SK-N-SH (cell line): ENCODE results near the gene CIDEB. TPM values are rescaled to one million over a fixed set of nuclear protein-coding genes. Genes with fewer than 3 reads are reported as not detected.

Experiments used
- CTCF ChIA-PET: fragments of 300-600, 350-600 bp; formaldehyde crosslinking; extraction: SDS; loops from one replicate; lab custom pipeline; 2021; lab: Yijun Ruan, JAX
- POLR2A ChIA-PET: fragments of 350-600 bp; sonication (Branson Sonifier 250); formaldehyde crosslinking; extraction: SDS; loops from one replicate; lab custom pipeline; 2020; ENCODE audit warnings: antibody characterized with exemption, inconsistent platforms; lab: Yijun Ruan, JAX
- DNase-seq: peaks from one replicate; pipeline ENCODE4 v3.0.0; 2012
- H2AFZ ChIP-seq: fragments of 200-600 bp; sonication (generic); 2 replicates; pipeline ENCODE4 v1.8.1; 2016; ENCODE audit warnings: antibody characterized with exemption, mild to moderate bottlenecking, low read depth
- H3F3A ChIP-seq: fragments of 200-600 bp; sonication (generic); replicated peaks from 2 replicates; pipeline ENCODE3; 2016; ENCODE audit warnings: antibody characterized with exemption, mild to moderate bottlenecking; ENCODE audit not compliant: insufficient read depth
- H3K27ac ChIP-seq, 2 experiments: fragments of 200-500 bp in 1 of 2; fragments of 200-600 bp in 1 of 2; sonication (Bioruptor generic) in 1 of 2; sonication (generic), shearing (Covaris generic) in 1 of 2; 2 replicates each; pipeline versions ENCODE4 v1.5.1 to v1.6.1; 2014 to 2016; ENCODE audit warnings: low read depth in 2 of 2, inconsistent platforms in 1 of 2, low read length in 1 of 2, mild to moderate bottlenecking in 1 of 2, mixed read lengths in 1 of 2
- H3K27me3 ChIP-seq: fragments of 200-600 bp; sonication (generic), shearing (Covaris generic); 2 replicates; pipeline ENCODE4 v1.6.1; 2016; ENCODE audit warnings: mixed run types; ENCODE audit not compliant: insufficient read depth
- H3K36me3 ChIP-seq, 2 experiments: fragments of 200-500 bp in 1 of 2; fragments of 200-600 bp in 1 of 2; sonication (Bioruptor generic) in 1 of 2; sonication (generic) in 1 of 2; replicated peaks in 1 of 2; 2 replicates each; pipeline versions ENCODE3 to v1.5.1; 2014 to 2016; ENCODE audit warnings: low read length in 1 of 2, mild to moderate bottlenecking in 1 of 2; ENCODE audit not compliant: insufficient read depth in 2 of 2, control insufficient read depth in 1 of 2
- H3K4me1 ChIP-seq, 2 experiments: fragments of 200-500 bp in 1 of 2; fragments of 200-600 bp in 1 of 2; sonication (Bioruptor generic) in 1 of 2; sonication (generic), shearing (Covaris generic) in 1 of 2; 2 replicates each; pipeline versions ENCODE4 v1.5.1 to v1.6.1; 2014 to 2016; ENCODE audit warnings: low read depth in 1 of 2, low read length in 1 of 2, mixed run types in 1 of 2; ENCODE audit not compliant: insufficient read depth in 2 of 2, control insufficient read depth in 1 of 2
- H3K4me2 ChIP-seq: fragments of 200-600 bp; sonication (generic), shearing (Covaris generic); 2 replicates; pipeline ENCODE4 v1.6.1; 2017; ENCODE audit warnings: mixed run types
- H3K4me3 ChIP-seq, 2 experiments: fragments of 200-500 bp in 1 of 2; fragments of 200-600 bp in 1 of 2; sonication (Bioruptor generic) in 1 of 2; sonication (generic), shearing (Covaris generic) in 1 of 2; 2 replicates each; pipeline versions ENCODE4 v1.5.1 to v1.8.1; 2014 to 2016; ENCODE audit warnings: low read depth in 2 of 2, inconsistent platforms in 1 of 2, low read length in 1 of 2, mild to moderate bottlenecking in 1 of 2, mixed read lengths in 1 of 2, moderate library complexity in 1 of 2
- H3K79me2 ChIP-seq: fragments of 200-600 bp; sonication (generic); 2 replicates; pipeline ENCODE4 v1.8.1; 2017; ENCODE audit warnings: mild to moderate bottlenecking; ENCODE audit not compliant: insufficient read depth
- H3K9ac ChIP-seq: fragments of 200-600 bp; sonication (generic); 2 replicates; pipeline ENCODE4 v1.6.1; 2017; ENCODE audit warnings: mixed run types
- H3K9me2 ChIP-seq: fragments of 200-600 bp; sonication (generic); 2 replicates; pipeline ENCODE4 v1.6.1; 2017; ENCODE audit warnings: mixed run types
- H3K9me3 ChIP-seq: fragments of 200-600 bp; sonication (generic); 2 replicates; pipeline ENCODE4 v1.6.1; 2017; ENCODE audit warnings: mixed run types, mild to moderate bottlenecking, moderate library complexity
- H4K20me1 ChIP-seq: fragments of 200-600 bp; sonication (generic); 2 replicates; pipeline ENCODE4 v1.6.1; 2017; ENCODE audit warnings: mild to moderate bottlenecking, mixed run types; ENCODE audit not compliant: insufficient read depth
- EP300 ChIP-seq, 2 experiments: IDR thresholded peaks; 2 replicates each; pipeline versions ENCODE4 v1.4.0 to v1.6.1; 2012; ENCODE audit warnings: borderline replicate concordance in 1 of 2, low read depth in 1 of 2, low read length in 1 of 2
- EZH2phosphoT487 ChIP-seq: fragments of 200-600 bp; sonication (generic); IDR thresholded peaks from 2 replicates; pipeline ENCODE4 v1.6.1; 2017; ENCODE audit warnings: low read depth, mixed run types, mild to moderate bottlenecking, antibody characterized with exemption, moderate library complexity, borderline replicate concordance
- FOSL2 ChIP-seq: IDR thresholded peaks from 2 replicates; pipeline ENCODE4 v1.4.0; 2012; ENCODE audit warnings: low read depth, mild to moderate bottlenecking, moderate library complexity, borderline replicate concordance
- GABPA ChIP-seq: IDR thresholded peaks from 2 replicates; pipeline ENCODE4 v1.4.0; 2012; ENCODE audit warnings: low read depth, mild to moderate bottlenecking
- JUND ChIP-seq: IDR thresholded peaks from 2 replicates; pipeline ENCODE4 v1.4.0; 2012
- MEF2A ChIP-seq: IDR thresholded peaks from 2 replicates; pipeline ENCODE4 v1.4.0; 2012; ENCODE audit warnings: low read depth, borderline replicate concordance
- MXI1 ChIP-seq: IDR thresholded peaks from 2 replicates; pipeline ENCODE4 v1.6.1; 2012; ENCODE audit warnings: mild to moderate bottlenecking, low read depth, low read length, improper control_type of control experiment
- NFIC ChIP-seq: IDR thresholded peaks from 2 replicates; pipeline ENCODE4 v1.4.0; 2012; ENCODE audit warnings: borderline replicate concordance
- POLR2AphosphoS5 ChIP-seq: IDR thresholded peaks from 2 replicates; pipeline ENCODE4 v1.6.1; 2012; ENCODE audit warnings: low read depth, low read length
- RAD21 ChIP-seq: IDR thresholded peaks from 2 replicates; pipeline ENCODE4 v1.6.1; 2012; ENCODE audit warnings: mild to moderate bottlenecking, low read length
- RFX5 ChIP-seq: IDR thresholded peaks from 2 replicates; pipeline ENCODE4 v1.6.1; 2012; ENCODE audit warnings: mild to moderate bottlenecking, improper control_type of control experiment, low read length
- SMC3 ChIP-seq: IDR thresholded peaks from 2 replicates; pipeline ENCODE4 v1.6.1; 2012; ENCODE audit warnings: low read depth, low read length, improper control_type of control experiment
- TAF1 ChIP-seq: IDR thresholded peaks from 2 replicates; pipeline ENCODE4 v1.6.1; 2012; ENCODE audit warnings: low read depth, mild to moderate bottlenecking, low read length, moderate library complexity, borderline replicate concordance
- TCF12 ChIP-seq: IDR thresholded peaks from 2 replicates; pipeline ENCODE4 v1.4.0; 2012
- TEAD4 ChIP-seq: IDR thresholded peaks from 2 replicates; pipeline ENCODE4 v1.4.0; 2012; ENCODE audit warnings: mild to moderate bottlenecking, borderline replicate concordance; ENCODE audit not compliant: insufficient read depth
- YY1 ChIP-seq: IDR thresholded peaks from 2 replicates; pipeline ENCODE4 v1.4.0; 2012; ENCODE audit warnings: low read depth, mild to moderate bottlenecking
- WGBS: methylation state at CpG from one replicate; pipeline ENCODE4 v1.1.6; 2017; ENCODE audit warnings: low lambda C conversion rate; 5-methylcytosine and 5-hydroxymethylcytosine counted together
- polyA plus RNA-seq, 3 experiments: library from polyadenylated mRNA; depleted of rRNA; stranded (reverse); fragments of >200 nt; gene quantifications; 2 replicates each; pipeline ENCODE4 v1.2.3, GENCODE V29; 2012
- TF ChIP-seq, protein P1 (sequence below): IDR thresholded peaks from 2 replicates; pipeline ENCODE4 v1.4.0; 2012; ENCODE audit warnings: low read depth, borderline replicate concordance
- TF ChIP-seq, protein P2 (sequence below): IDR thresholded peaks from 2 replicates; pipeline ENCODE4; 2012

The CIDEB gene
- polyA plus RNA-seq, 1 of the 3 experiments (the other 2 are of a cell fraction), result 0.05 TPM

- H3K4me2 ChIP-seq, result no peak overlapping the region
- ChIA-PET CTCF (interaction anchor here (0.6 to 6.7 kb wide), 43 partner anchors 9 to 294 kb away, joined by 3 to 115 read pairs (median 4); partner anchors contain the start of genes ADCY4, DHRS1, IPO4 and KHNYN), POLR2A (interaction anchor here (0.6 to 1.5 kb wide), 7 partner anchors 9 to 128 kb away, joined by 3 to 6 read pairs (median 3); partner anchors contain the start of genes DHRS1, NOP9 and TINF2)
- DNase-seq, result no peak
- peak overlapping the region in 1 of 2 experiments; percentile 49; a peak in 1 of 4 replicates for H3K4me3 ChIP-seq
- peaks cover 4% of the 10 kb centered on the region for H3F3A ChIP-seq
- H2AFZ ChIP-seq, result no peak overlapping the region
- no peak overlapping the region for H3K27ac ChIP-seq
- no peaks in the 10 kb centered on the region for H3K27me3 ChIP-seq
- H3K79me2 ChIP-seq, result no peaks in the 10 kb centered on the region
- H3K9me2 ChIP-seq, result no peaks in the 10 kb centered on the region
- 70% methylated on average over 7 of the region's 7 CpGs for WGBS
- H4K20me1 ChIP-seq, result no peaks in the 10 kb centered on the region
- H3K4me1 ChIP-seq, result peaks cover 0 to 2% of the 10 kb centered on the region in 2 experiments; a peak in 1 of 4 replicates
- no peak for TF ChIP-seq SMC3
- peaks cover 14 to 61% of the 10 kb centered on the region in 2 experiments for H3K36me3 ChIP-seq
- H3K9me3 ChIP-seq, result no peaks in the 10 kb centered on the region
- no peak overlapping the region for H3K9ac ChIP-seq
Observed at GRCh38 chr14:24308342-24309124, 756 bp upstream of the CIDEB start.

DNA sequence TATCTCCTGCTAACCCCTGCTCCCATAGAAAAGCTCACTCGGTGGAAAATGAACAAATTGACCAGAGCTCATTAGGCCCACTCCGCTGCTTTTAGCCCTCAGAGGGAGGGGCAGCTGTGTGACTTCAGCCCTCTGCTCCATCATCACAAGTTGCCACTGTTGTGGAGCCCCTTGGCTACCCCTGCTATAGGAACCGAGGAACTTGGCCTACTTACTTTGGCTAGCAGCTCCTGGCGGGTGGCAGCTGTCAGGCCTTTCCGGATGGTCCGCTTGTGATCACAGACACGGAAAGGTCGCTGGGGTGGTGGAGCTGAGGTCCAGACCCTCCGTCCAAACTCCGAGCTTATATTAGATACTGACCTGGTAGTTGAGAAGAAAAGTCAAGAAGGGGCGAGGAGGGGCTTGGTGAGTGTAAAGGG lies 612 bp downstream of the CIDEB start:
- H3K9me2 ChIP-seq, result no peaks in the 10 kb centered on the region
- no peak overlapping the region for H3K4me3 ChIP-seq
- H3K9me3 ChIP-seq, result no peaks in the 10 kb centered on the region
- H3K79me2 ChIP-seq, result peaks cover under 1% of the 10 kb centered on the region; the same call in 1 of the 2 replicates
- no peak overlapping the region for H2AFZ ChIP-seq
- CTCF ChIA-PET, result interaction anchor here (0.7 to 6.7 kb wide), 20 partner anchors 8 to 292 kb away, joined by 3 to 115 read pairs (median 12); partner anchors contain the start of genes DHRS1, NOP9, RABGGTA and TINF2
- no peak overlapping the region for H3K9ac ChIP-seq
- H4K20me1 ChIP-seq, result no peaks in the 10 kb centered on the region
- no peak overlapping the region for H3K27ac ChIP-seq
- no peak overlapping the region for H3K4me2 ChIP-seq
- DNase-seq, result no peak
- H3K4me1 ChIP-seq, result peaks cover 0 to 2% of the 10 kb centered on the region in 2 experiments; a peak in 1 of 4 replicates
- peaks cover 27 to 74% of the 10 kb centered on the region in 2 experiments for H3K36me3 ChIP-seq
- TF ChIP-seq TEAD4 (no peak), JUND (no peak), FOSL2 (no peak)
- WGBS, result 87% methylated on average over 11 of the region's 11 CpGs
- POLR2A ChIA-PET, result interaction anchor here (1.2 kb wide), 1 partner anchor 119 kb away, joined by 3 read pairs; no protein-coding TSS in a partner anchor
- H3K27me3 ChIP-seq, result no peaks in the 10 kb centered on the region
- H3F3A ChIP-seq, result peaks cover 4% of the 10 kb centered on the region

DNA sequence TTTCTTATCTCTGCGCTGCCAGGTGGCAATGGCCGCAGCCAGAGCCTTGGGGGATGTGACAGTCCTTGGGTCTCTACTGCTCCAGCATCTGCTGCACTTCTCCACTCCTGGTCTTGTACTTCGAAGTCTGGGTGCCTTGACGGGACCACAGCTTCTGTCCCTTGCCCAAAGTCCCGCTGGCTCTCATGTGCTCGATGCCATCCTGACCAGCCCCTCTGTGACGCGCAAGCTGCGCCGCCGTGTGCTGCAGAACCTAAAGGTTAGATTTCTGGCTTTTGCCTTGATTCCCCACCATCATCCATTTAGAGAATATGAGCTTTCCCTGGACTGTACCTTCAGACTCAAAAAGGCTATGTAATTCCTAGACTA lies 3.8 kb downstream of the CIDEB start:
- Histone ChIP-seq H2AFZ (no peak overlapping the region), H3K79me2 (peaks cover 28% of the 10 kb centered on the region), H3K27ac (no peak overlapping the region), H3K27me3 (no peaks in the 10 kb centered on the region), H3K36me3 (peaks cover 33 to 68% of the 10 kb centered on the region in 2 experiments), H3K9me3 (no peaks in the 10 kb centered on the region), H3K9me2 (no peaks in the 10 kb centered on the region), H3K4me3 (no peak overlapping the region), H4K20me1 (no peaks in the 10 kb centered on the region)
- DNase-seq, result no peak
- no peak for TF ChIP-seq TCF12
- TF ChIP-seq, protein P1, sequence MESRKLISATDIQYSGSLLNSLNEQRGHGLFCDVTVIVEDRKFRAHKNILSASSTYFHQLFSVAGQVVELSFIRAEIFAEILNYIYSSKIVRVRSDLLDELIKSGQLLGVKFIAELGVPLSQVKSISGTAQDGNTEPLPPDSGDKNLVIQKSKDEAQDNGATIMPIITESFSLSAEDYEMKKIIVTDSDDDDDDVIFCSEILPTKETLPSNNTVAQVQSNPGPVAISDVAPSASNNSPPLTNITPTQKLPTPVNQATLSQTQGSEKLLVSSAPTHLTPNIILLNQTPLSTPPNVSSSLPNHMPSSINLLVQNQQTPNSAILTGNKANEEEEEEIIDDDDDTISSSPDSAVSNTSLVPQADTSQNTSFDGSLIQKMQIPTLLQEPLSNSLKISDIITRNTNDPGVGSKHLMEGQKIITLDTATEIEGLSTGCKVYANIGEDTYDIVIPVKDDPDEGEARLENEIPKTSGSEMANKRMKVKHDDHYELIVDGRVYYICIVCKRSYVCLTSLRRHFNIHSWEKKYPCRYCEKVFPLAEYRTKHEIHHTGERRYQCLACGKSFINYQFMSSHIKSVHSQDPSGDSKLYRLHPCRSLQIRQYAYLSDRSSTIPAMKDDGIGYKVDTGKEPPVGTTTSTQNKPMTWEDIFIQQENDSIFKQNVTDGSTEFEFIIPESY, result no peak
- no peak for TF ChIP-seq POLR2AphosphoS5
- no peak for TF ChIP-seq EP300 (IDR thresholded peaks at IDR 0.05; ENCODE audit: borderline replicate concordance in 1 of 2, low read depth in 1 of 2, low read length in 1 of 2)
- no peak for TF ChIP-seq EZH2phosphoT487
- TF ChIP-seq RFX5, result no peak
- TF ChIP-seq MXI1, result no peak
- no peak for TF ChIP-seq YY1
- TF ChIP-seq RAD21, result no peak
- TF ChIP-seq, protein P2, sequence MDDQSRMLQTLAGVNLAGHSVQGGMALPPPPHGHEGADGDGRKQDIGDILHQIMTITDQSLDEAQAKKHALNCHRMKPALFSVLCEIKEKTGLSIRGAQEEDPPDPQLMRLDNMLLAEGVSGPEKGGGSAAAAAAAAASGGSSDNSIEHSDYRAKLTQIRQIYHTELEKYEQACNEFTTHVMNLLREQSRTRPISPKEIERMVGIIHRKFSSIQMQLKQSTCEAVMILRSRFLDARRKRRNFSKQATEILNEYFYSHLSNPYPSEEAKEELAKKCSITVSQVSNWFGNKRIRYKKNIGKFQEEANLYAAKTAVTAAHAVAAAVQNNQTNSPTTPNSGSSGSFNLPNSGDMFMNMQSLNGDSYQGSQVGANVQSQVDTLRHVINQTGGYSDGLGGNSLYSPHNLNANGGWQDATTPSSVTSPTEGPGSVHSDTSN, result no peak
- TF ChIP-seq TEAD4, result no peak
- no peak for TF ChIP-seq TAF1
- TF ChIP-seq NFIC, result no peak
- TF ChIP-seq GABPA, result no peak
- TF ChIP-seq MEF2A, result no peak
- TF ChIP-seq, all 33 proteins: peak for 0
- no peak overlapping the region for H3K4me2 ChIP-seq
- CTCF ChIA-PET, result interaction anchor here (0.8 to 6.4 kb wide), 3 partner anchors 9 to 62 kb away, joined by 4 to 66 read pairs (median 5); partner anchors contain the start of gene TINF2
- H3K4me1 ChIP-seq, result peaks cover 6 to 13% of the 10 kb centered on the region in 2 experiments; a peak in 3 of 4 replicates
- peaks cover 4% of the 10 kb centered on the region for H3F3A ChIP-seq
- POLR2A ChIA-PET, result no interaction called here
- H3K9ac ChIP-seq, result no peak overlapping the region
- 95% methylated on average over 10 of the region's 11 CpGs for WGBS
